Raji (cell line): ENCODE data around the gene SENP6.

ENCODE experiments used
- POLR2A ChIP-seq: IDR thresholded peaks from 2 replicates; pipeline ENCODE4 v1.6.1; 2011; ENCODE audit warnings: low read depth, low read length, control low read depth; ENCODE audit not compliant: insufficient read depth

The SENP6 gene

GRCh38 chr6:75620381-75621304 is 19.0 kb downstream of the SENP6 start:
- TF ChIP-seq POLR2A = no peak

GRCh38 chr6:75621846-75622245 is 20.2 kb downstream of the SENP6 start:
- no peak for TF ChIP-seq POLR2A

GRCh38 chr6:75623491-75623890 is 21.8 kb downstream of the SENP6 start:
- TF ChIP-seq POLR2A = no peak

- TF ChIP-seq POLR2A = no peak
Measured at GRCh38 chr6:75624335-75624734, 22.7 kb downstream of the SENP6 start.

GRCh38 chr6:75624988-75625387 is 23.3 kb downstream of the SENP6 start:
- no peak for TF ChIP-seq POLR2A

- TF ChIP-seq POLR2A = no peak
Measured at GRCh38 chr6:75626561-75626960, 24.9 kb downstream of the SENP6 start.

- TF ChIP-seq POLR2A = no peak
Measured at GRCh38 chr6:75631859-75632635, 30.4 kb downstream of the SENP6 start.

- no peak for TF ChIP-seq POLR2A
Measured at GRCh38 chr6:75633045-75633444, 31.4 kb downstream of the SENP6 start.

GRCh38 chr6:75642311-75642710 is 40.6 kb downstream of the SENP6 start:
- no peak for TF ChIP-seq POLR2A

GRCh38 chr6:75643173-75643572 is 41.5 kb downstream of the SENP6 start:
- TF ChIP-seq POLR2A = no peak

GRCh38 chr6:75656479-75656878 is 54.8 kb downstream of the SENP6 start:
- TF ChIP-seq POLR2A = no peak

- TF ChIP-seq POLR2A = no peak
Measured at GRCh38 chr6:75657327-75657726, 55.6 kb downstream of the SENP6 start.

- TF ChIP-seq POLR2A = no peak
Measured at GRCh38 chr6:75666592-75666991, 64.9 kb downstream of the SENP6 start.

GRCh38 chr6:75673884-75674283 is 72.2 kb downstream of the SENP6 start:
- no peak for TF ChIP-seq POLR2A

GRCh38 chr6:75676377-75676776 is 74.7 kb downstream of the SENP6 start:
- no peak for TF ChIP-seq POLR2A

- no peak for TF ChIP-seq POLR2A
Measured at GRCh38 chr6:75689576-75689975, 87.9 kb downstream of the SENP6 start.
